Smooth muscle cell of the brain vasculature (primary cell): ENCODE results near the gene TAF4B.

Source experiments
- DNase-seq: peaks from one replicate; pipeline ENCODE4 v3.0.0-alpha.2; 2012; ENCODE audit warnings: low read depth, low spot score

The TAF4B gene

GRCh38 chr18:26383454-26384270, 157.4 kb downstream of the TAF4B start:
- peak; percentile 29 for DNase-seq

GRCh38 chr18:26386002-26386401, 159.8 kb downstream of the TAF4B start:
- DNase-seq, result peak; percentile 69

DNA sequence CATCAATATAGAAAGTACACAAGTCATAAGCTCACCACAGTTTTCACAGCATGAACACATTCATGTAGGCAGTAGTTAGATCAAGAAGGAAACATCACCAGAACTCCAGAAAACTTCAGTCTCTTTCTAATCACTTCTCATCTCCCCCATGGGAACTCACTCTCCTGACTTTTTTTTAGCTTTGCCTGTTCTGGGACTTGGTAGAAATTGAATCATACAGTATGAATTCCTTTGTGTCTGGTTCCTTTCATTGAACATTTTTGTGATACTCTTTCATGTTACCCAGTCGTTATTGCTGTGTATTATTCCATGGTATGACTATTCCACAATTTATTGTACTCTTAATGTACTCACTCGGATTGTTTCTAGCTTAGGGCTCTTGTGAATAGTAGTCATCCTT, 160.2 kb downstream of the TAF4B start:
- peak; percentile 41 for DNase-seq

- no peak for DNase-seq
Observed at GRCh38 chr18:26394047-26394654, 167.9 kb downstream of the TAF4B start.

- no peak for DNase-seq
Observed at GRCh38 chr18:26397019-26397418, 170.8 kb downstream of the TAF4B start.

DNA sequence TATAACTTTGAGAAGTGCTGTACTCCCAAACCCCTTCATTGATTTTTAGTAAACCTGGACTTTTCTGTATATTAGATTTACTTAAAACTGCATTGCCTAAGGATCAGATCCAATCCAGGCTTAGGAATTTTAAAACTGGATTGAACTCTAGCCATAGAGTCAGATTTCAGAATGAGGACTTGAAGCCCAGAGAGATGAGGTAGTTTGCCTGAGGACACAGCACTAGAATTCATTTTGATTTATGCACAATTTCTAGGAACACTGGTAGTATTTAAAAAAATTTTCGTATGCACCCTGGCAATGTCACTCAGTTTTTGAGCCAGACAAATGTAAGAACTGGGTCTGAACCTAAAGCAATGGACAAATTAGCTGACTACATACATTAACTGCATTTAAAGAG, 177.2 kb downstream of the TAF4B start:
- no peak for DNase-seq

DNA sequence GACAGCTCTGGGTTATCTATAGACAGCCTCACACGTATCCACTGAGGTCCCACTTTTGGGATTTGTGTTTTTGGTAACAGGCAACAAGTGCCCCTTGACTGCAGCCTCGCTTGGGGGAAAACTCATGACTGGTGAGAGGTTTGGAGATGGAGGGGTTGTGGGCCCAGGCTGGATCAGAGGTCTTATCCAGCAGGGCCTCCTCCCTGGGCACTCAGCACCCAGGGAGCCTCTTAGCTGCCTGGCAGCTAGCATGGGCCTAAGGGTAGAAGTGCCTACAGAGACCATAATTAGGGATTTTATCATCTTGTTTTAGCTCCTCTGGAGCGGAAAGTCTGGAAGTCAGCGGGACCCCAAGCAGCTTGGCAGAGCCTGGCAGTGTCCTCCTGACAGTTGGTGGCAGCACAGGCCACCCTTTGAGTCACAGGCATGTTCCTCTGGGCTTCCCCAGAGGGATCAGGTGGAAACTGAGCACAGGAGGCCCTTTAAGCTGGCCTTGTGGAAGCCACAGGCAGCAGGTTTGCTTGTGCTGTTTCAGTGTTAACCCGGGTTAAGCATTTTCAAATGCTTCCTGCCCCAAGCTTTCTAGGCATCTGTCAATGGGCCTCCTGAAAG, 179.1 kb downstream of the TAF4B start:
- DNase-seq, result no peak

- no peak for DNase-seq
Observed at GRCh38 chr18:26406324-26406723, 180.1 kb downstream of the TAF4B start.

GRCh38 chr18:26406854-26407517, 180.7 kb downstream of the TAF4B start:
- no peak for DNase-seq

- no peak for DNase-seq
Observed at GRCh38 chr18:26407736-26408601, 181.7 kb downstream of the TAF4B start.

DNA sequence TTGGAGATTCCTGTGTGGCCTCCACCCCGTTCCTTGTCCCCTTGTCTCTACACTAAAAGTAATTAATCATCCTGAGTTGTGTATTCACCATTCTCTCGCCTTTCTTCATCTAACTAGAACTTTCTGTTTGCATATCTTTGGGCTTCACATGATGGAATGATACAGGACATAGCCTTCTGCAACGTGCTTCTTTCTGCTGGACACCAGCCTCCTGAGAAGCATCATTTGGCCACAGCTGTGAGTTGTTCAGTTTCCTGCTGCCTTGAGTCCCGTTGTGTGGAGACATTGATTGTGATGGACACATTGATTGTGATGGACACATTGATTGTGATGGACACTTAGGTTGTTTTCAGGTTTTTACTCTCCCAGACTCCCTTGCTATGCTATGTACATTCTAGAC, 182.8 kb downstream of the TAF4B start:
- no peak for DNase-seq

DNA sequence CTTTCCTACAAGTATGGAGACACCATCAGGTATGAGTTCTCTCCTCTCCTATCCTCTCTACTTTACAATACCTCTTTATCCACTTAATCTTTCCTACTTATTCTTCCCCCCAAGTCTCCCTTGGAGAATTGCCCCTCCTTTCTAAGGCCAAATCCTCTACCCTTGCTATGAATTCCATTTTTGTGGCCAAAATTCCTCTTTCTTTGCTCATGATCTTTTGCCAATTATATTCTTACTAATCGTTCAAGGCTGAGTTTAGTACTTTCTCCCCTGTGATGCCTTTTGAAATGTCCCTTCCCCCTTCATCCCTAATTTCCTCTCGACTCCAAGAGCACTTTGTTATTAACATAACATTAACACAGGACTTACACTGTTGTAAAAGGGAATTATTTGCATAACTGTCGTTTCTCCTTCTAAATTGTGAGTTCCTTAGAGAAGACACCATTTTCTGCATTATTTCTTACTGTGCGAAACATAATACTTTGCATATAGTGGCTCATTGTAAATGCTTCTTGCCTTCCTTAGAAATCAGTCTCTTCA, 188.7 kb downstream of the TAF4B start:
- DNase-seq, result no peak

- no peak for DNase-seq
Observed at GRCh38 chr18:26415631-26416030, 189.4 kb downstream of the TAF4B start.

GRCh38 chr18:26416652-26417150, 190.5 kb downstream of the TAF4B start:
- DNase-seq, result no peak

- no peak for DNase-seq
Observed at GRCh38 chr18:26417190-26417589, 190.9 kb downstream of the TAF4B start.

DNA sequence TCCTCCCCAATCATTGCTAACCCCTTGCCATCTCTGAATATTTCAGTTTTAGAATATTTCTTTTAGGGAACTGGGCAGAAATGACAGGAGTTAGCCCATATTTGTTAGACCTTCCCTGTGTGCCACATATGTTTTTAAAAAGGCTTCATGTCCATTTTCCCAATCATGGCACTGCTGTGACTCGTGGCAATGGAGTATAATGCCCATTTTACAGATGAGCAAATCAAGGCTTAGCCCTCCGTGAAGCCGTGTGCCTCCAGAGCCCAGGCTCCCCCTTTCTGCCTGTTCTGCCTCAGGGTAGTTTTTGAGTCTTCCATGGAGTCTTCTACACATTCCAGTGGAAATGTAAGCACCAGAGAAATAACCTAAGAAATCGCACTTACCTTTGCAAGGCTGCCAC, 192.0 kb downstream of the TAF4B start:
- no peak for DNase-seq

DNA sequence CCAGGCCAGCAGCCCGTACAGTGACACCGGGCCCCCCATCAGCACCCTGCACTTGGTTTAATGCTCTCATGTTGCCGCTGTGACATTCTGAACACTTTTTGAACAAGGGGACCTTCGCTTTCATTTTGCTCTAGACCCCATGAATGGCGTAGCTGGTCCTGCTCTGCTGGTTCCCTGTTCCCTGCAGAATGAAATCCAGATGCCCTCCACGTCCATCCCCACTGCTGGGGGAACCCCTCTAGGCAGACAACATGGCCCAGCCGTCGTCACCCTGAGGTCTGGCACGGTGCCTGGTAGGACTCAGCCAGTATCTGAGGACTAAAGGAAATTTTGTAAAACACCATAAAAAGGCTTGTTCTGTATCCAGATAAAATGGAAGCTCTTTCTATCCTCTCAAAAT, 193.5 kb downstream of the TAF4B start:
- DNase-seq, result no peak

DNA sequence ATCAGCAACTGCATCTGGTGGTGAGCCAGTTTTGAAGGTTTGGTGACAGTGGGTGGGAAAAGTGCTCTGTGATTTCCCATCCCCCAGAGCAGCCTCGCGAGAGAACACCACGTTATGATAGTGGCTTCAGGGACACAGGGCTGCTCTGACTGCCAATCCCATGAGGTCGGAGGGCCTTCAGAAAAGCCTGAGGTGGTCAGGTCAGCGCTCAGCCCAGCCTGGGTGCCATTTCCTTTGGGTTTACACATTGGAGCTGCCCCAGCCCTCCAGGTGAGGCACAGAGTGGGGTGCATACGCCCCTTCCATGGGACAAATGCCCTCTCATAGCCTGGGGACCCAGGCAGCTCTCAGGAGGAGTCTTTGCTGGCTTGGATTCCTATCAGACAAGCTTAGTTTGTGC, 195.3 kb downstream of the TAF4B start:
- DNase-seq, result no peak

GRCh38 chr18:26421931-26422330, 195.7 kb downstream of the TAF4B start:
- no peak for DNase-seq

DNA sequence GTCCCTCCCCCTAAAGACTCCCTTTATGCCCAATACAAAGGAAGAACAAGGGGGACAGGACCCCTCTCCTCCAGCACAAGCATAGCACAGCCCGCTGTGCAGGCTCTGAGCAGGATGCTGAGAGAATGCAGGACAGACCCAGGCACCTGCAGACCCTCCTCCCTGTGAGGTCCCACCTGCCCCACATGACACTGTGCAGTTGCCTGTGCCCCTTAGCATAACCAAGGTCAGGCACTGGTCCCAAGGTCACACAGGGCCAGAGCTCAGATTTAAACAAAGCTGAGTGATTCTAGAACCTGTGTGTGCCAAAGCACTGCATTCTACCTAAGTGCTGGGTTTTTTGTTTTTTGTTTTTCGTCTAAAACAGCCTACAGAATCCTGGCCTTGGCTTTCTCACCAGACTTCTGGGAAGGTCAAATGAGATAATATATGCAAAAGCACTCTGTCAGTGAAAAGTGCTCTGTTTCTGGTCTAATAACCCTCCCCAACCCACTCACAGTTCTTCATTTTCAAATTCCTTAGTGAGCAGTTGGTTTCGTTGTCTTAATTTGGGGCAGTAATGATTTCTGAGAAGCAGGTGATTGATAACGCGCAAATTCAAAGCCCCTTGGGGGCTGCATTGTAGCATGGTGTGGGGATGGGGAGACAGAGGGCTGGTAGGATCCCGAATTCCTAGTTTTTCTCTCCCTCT, 196.4 kb downstream of the TAF4B start:
- DNase-seq, result no peak
